GM18868 (cell line): ENCODE measurements around the gene FRMD8.

Experiments used
- ATAC-seq: cut with Tn5 transposase; IDR thresholded peaks from one replicate; pipeline ENCODE4 v1.9.1; 2021; ENCODE audit warnings: mild to moderate bottlenecking, moderate library complexity; ENCODE audit not compliant: unreplicated experiment

FRMD8 gene, protein sequence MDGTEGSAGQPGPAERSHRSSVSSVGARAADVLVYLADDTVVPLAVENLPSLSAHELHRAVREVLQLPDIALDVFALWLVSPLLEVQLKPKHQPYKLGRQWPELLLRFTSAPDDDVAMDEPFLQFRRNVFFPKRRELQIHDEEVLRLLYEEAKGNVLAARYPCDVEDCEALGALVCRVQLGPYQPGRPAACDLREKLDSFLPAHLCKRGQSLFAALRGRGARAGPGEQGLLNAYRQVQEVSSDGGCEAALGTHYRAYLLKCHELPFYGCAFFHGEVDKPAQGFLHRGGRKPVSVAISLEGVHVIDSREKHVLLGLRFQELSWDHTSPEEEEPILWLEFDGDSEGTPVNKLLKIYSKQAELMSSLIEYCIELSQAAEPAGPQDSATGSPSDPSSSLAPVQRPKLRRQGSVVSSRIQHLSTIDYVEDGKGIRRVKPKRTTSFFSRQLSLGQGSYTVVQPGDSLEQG

DNA sequence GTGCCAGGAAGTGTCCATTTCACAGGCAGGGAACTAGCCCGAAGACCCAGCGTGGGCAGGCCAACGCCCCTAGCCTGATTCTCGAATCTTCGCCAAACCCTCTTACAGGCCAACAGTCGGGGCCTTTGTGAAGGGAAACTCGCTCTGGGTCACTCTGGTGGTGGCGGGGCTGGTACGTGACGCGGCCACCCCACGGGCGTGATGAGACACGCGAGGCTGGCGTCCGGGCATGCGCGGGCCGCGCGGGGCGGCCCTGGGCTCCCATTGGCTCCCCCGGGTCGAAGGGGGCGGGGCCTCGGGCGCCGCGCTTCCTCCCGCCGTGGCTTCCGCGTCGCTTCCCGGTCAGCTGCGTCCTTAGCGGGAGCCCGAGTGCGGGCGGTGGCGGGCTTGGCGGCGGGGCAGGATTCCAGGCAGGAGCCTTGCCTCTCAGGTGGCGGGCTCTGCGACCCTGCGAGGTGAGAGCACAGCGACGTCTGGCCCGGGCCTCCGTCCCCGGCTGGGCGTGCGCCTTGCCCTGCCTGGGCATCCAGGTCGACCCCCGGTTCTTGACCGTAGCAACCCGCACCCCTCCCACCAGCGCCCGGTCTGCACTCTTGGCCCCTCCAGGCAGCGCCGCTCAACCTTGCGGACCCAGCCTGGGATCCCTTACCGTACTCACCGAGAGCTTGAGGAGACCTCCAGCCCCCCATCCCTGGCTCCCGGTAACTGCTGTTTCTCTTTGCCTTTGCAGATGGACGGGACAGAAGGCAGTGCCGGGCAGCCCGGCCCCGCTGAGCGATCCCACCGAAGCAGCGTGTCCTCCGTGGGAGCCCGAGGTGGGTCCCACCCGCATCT is at the start of gene FRMD8:
Gene FRMD8, plus strand, starts transcription at position 331 of the 834 bp plus-strand sequence. Its CDS starts 400 bp downstream, at position 731.
- ATAC-seq: peak; percentile 39

DNA sequence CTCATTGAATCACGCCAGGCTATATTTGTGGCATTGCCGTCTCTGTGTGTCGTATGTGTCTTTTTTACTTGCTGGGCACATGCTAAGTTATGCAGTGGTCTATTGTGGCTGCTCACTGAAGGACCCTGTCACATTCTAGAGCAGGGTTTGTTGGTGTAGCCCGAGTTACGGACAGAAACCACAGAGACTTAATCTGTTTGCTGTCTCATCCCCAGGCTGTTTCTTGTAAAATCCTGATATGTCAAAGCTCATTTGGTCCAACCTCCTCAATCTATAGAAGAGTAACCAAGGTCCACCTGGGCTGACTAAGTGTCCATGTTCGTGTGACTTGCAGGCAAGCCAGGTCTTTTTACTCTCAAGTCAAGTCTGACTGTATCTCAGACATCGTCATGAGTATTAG is 47.8 kb upstream of the FRMD8 start:
- ATAC-seq: no peak

DNA sequence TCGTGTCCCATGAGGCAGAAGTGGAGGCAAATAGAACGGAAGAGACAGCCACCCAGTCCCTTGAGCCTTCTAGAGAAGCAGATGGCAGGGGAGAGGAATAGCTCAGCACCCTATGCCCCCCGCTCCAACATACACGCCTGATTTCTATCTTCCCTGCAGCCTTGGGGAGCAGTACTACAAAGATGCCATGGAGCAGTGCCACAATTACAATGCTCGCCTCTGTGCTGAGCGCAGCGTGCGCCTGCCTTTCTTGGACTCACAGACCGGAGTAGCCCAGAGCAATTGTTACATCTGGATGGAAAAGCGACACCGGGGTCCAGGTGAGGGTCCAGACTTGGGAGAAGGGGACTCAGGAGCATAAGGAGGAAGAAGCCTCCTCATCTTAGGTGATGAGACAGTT is 46.2 kb upstream of the FRMD8 start:
- no peak for ATAC-seq

DNA sequence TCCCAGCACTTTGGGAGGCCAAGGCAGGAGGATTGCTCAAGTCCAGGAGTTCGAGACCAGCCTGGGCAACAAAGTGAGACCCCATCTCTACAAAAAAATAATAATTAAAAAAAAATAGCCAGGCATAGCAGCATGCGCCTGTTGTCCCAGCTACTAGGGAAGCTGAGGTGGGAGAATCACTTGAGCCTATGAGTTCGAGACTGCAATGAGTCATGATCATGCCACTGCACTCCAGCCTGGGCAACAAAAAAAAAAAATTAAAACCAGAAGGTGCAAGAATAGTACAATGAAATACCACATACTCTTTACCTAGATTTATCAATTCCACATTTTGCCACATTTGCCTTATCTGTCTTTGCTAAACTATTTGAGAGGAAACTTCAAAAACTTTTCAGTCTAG is 44.6 kb upstream of the FRMD8 start:
- no peak for ATAC-seq

DNA sequence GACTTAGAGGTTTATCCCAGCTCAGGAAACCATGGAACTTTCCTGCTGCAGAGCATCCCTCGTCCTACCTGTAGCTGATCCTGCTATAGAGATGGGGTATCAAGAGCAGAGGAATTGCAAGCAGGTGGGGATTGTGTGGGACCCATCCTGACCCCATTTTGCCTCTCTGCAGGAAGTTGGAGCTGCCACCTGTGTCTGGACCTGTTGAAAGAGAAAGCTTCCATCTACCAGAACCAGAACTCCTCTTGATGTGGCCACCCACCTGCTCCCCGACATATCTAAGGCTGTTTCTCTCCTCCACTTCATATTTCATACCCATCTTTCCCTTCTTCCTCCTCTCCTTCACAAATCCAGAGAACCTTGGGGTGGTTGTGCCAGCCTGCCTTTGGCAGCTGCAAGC is 34.9 kb upstream of the FRMD8 start:
- no peak for ATAC-seq

DNA sequence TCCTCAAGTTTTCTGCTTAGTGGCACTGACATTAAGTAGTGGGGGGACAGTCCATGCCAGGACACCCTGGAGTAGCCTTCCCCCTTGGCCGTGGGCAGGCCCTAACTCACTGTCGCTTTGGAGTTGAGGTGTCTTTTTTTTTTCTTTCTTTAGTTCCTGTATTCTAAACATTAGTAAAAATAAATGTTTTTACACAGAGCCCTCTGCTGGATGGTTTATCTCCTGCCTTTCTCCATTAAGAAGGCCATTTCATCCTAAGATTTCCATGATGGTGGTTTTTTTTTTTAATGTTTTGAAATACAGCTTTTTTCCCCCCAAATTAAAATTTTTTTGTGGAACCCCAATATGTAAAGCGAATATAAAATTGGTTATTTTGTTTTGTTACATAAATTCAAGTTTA is 33.7 kb upstream of the FRMD8 start:
- ATAC-seq: no peak

DNA sequence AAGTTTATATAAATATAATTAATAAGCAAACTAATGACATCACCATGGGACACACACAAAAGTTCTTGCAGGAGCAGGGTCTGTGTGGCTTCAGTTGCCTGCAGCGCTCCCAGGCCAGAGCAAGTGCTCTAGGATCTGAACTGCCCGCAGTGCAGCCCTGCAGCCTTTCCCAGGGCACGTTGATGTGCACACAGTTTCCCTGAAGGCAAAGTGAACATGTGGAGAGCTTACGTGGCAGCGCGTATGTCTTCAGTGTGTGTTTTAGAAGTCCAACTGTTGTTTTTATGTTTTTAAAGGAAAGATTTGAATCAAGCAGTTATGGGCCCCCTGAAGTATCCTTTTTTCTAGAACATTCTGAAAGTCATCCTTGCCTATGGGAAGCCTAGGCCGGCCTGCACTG is 33.1 kb upstream of the FRMD8 start:
- no peak for ATAC-seq

DNA sequence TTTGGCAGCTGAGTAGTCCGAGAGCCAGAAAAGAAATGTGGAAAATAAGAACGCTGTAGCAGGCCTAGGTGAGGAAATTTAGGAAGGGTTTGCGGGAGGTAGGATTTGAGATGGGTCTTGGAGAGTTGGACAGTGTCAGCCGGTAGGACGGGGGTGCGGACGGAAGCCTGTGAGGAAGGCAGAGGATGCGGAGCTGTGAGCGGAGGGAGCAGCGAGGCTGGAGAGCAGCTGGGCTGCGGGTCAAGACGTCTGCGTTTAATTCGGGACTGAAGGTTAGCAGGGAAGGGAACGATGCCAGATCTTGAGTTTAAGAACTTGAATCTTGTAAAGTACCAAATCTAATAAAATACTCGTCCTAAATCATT is 32.6 kb upstream of the FRMD8 start:
- ATAC-seq: no peak

DNA sequence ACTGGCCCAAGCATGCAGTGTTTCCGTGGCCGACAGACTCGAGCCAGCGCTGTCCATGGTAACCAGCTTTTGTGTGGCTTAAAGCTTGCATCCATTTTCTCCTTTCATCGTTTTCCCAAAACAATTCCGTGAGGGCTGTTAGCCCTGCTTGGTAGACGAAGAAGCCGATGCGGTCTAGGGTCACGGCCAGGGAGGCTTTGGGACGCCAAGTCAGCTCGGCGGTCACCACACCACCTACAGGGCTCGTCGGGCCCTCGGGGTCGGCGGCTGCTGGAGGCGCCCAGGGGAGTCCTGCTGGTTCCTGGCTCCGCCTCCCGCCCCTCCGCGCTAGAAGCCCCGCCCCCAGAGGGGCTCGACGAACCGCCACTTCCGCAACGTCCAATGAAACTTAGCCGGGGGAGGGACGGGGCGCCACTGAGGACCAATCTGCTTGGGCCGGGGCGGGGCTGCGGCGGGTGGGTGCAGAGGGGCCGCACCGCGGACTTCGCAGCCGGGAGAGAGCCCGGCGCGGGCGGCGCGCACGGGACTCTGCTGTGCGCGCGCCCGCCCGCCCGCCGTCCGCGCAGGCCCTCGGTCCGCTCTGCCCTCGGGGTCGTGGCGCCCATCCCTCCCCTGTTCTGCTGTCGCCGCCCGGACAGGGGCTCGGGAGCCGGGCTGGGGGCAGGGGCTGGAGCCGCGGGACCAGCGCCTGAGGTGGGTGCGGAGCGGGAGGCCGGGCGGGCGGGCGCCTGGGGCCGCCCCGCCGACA is 32.0 kb upstream of the FRMD8 start, which contains the start of gene TIGD3:
Gene TIGD3, plus strand, starts transcription at position 487 of the 748 bp plus-strand sequence. CDS start 1,058 bp downstream, outside the sequence.
- ATAC-seq: peak; percentile 88

DNA sequence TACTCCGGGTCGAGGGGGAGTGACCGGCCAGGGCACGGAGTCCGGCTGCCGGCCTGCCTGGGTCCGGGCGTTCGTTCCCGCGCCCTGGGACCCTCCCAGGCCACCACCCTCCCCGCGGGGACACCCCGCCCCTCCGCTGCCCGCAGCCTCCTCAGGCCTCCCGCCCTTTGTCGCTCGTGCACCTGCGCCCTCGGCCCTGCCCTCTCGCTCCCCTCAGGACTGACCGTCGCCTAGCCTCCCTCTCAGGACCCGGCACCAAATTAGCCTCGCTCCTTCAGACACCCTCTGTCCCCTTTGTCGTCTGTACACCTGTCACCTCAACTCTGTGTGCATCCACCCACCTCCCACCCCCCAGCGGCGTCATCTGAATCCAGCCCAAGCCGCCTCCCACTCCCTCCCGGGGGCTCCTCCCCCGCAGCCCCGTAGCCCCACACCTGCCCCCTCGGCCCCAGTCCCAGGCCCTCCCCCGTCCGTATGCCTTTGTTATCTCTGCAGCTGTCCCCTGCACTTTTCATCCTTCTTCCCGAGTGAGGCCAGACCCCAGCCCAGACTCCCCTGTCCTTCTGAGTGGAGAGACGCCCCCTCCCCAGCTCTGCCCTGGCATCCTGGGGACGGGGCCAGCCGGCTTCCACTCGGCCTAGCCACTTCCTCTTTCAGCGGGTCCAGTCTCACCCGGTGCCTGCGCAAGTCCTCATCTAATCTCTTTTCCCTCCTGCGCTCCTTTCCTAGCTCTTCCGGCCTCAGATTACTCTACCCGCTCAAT is 31.2 kb upstream of the FRMD8 start:
- peak; percentile 6 for ATAC-seq

DNA sequence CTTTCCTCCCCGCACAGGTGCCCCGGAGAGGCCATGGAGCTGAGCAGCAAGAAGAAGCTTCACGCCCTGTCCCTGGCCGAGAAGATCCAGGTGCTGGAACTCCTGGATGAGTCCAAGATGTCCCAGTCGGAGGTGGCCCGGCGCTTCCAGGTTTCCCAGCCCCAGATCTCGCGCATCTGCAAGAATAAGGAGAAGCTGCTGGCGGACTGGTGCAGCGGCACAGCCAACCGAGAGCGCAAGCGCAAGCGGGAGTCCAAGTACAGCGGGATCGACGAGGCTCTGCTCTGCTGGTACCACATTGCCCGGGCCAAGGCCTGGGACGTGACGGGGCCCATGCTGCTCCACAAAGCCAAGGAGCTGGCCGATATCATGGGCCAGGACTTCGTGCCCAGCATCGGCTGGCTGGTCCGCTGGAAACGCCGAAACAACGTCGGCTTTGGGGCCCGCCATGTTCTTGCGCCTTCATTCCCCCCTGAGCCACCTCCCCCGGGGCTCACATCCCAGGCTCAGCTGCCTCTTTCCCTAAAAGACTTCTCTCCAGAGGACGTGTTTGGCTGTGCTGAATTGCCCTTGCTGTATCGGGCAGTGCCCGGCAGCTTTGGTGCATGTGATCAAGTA is 30.6 kb upstream of the FRMD8 start:
- ATAC-seq: no peak

DNA sequence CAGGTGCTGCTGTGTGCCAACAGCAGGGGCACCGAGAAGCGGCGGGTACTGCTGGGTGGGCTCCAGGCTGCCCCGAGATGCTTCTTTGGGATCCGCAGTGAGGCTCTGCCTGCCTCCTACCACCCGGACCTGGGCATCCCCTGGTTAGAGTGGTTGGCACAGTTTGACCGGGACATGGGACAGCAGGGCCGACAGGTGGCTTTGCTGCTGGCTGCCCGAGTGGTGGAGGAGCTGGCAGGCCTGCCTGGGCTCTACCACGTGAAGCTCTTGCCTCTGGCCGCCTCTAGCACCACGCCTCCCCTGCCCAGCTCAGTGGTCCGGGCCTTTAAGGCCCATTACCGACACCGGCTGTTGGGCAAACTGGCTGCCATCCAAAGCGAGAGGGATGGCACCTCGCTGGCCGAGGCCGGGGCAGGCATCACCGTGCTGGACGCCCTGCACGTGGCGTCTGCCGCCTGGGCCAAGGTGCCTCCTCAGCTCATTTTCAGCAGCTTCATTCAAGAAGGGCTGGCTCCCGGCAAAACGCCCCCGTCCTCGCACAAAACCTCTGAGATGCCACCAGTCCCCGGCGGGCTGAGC is 30.0 kb upstream of the FRMD8 start:
- ATAC-seq: no peak

DNA sequence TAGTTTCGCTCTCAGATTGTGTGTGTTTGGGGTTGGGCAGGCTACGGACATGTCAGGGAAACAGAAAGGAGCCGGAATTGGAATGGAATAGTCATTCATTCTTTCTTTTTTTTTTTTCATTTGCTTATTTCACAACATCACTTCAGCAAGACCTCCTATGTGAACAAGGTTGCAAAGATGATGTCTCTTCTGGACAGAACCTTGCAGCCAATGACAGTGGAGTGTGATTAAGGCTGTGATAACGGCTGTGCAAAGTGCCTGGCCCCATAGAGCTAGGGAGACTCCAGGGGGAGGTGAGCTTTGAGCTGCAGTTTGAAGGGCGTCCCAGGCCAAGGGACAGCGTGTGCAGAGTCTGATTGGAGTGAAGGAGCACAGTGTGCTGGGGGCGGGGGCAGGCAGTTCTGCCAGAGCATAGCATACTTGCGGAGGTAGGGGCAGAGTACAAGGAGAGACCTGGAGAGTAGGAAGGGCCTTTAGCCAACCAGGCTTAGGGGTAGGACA is 28.5 kb upstream of the FRMD8 start:
- ATAC-seq: no peak

DNA sequence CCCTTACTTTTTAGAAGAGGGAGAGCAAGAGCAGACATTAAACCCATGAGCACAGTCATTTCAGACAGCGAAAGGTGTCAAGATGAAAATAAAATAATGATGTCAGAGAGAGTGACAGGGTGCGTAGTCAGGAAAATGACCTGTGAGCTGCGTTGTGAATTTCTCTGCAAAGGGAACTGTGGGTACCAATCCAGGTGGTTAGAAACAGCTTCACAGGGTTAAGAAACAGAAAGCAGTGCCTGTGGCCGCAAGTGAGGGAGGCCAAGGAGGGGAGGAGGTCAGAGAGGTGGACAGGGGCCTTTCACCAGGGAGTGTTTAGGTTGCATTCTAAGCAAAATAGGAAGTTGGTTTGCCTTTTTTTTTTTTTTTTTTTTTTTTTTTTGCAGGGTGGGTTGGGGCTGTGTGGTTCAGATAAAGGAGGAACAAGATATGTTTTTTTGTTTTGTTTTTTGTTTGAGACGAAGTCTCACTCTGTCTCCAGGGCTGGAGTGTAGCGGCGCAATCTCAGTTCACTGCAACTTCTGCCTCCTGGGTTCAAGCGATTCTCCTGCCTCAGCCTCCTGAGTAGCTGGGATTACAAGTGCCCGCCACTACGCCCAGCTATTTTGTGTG is 24.0 kb upstream of the FRMD8 start:
- no peak for ATAC-seq

DNA sequence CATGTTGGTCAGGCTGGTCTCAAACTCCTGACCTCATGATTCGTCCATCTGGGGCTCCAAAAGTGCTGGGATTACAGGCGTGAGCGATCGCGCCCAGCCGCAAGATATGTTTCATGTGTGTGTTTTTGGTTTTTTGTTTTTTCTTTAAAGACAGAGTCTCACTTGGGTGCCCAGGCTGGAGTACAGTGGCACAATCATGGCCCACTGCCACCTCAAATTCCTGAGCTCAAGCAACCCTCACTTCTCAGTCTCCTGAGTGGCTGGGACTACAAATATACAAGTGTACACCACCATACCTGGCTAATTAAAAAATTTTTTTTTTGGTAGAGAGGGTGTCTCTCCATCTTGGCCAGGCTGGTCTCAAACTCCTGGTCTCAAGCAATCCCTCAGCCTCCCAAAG is 23.5 kb upstream of the FRMD8 start:
- no peak for ATAC-seq

DNA sequence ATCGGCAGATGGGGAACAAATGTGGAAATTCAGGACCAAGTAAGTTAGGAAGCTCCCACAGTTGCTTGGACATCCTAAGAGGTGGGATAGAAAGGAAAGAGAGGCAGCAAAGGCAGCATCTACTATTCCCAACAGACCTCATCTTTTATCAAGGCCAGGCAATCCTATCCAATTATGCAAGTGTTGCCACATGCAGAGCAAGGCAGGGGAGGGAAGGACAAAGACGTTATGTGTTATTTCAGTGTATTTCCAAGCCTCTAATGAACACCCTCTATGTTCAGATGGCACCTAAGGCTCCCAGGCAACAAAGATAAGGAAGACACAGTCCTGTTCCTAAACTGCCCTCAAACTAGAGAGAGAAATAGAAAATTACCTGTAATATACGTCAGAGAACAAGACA is 22.7 kb upstream of the FRMD8 start:
- no peak for ATAC-seq

DNA sequence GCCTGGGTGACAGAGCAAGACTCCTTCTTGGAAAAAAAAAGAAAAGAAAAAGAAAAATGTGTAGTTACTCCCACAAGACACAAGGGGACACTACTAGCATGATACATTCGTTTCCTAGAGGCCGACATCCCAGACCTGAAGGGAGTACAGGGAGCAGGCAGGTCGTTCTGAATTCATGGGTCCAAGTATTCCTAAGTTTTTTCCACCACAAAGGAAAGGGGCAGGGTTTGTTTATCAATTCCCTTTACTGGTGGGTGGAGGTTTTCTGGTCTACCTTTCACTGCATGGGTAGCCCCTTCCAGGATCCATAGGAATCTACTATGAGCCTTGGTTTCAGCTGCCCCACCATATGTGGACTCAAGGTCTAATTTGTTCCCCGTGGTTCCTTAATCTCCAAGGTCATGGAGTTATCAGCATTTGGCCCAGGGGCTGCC is 20.1 kb upstream of the FRMD8 start:
- no peak for ATAC-seq

DNA sequence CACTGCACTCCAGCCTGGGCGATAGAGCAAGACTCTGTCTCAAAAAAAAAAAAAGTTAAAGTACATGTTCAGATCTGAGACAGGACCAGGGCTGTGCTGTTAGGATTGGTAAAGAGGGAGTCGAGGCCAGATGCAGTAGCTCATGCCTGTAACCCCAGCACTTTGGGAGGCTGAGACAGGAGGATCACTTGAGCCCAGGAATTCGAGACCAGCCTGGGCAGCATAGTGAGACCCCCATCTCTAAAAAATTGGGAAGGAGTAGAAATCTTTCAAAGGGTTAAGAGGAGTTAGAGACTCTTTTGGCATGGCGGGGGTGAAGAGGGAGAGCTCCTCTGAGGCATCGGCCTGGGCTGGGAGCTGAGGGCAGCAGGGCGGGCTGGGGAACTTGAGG is 15.8 kb upstream of the FRMD8 start:
- ATAC-seq: no peak
